H1 (cell line): Measurements from ENCODE around the gene GSE1. TPM values are rescaled to one million over a fixed set of nuclear protein-coding genes. Genes with fewer than 3 reads are reported as not detected.
A peak's percentile ranks its signal among the peaks of the same experiment; 100 is the strongest.

ENCODE experiments used
- CTCF ChIA-PET: fragments of 300-600 bp; sonication (Branson Sonifier 250); formaldehyde crosslinking; loops from one replicate; lab custom pipeline; 2021; ENCODE audit not compliant: partially characterized antibody; lab: Charles Lee
- POLR2A ChIA-PET: fragments of 300-600 bp; sonication (Branson Sonifier 250); formaldehyde crosslinking; loops from one replicate; lab custom pipeline; 2021; ENCODE audit warnings: inconsistent platforms; ENCODE audit not compliant: partially characterized antibody; lab: Charles Lee
- DNase-seq, 2 experiments: peaks; one replicate each; pipeline versions ENCODE4 v3.0.0 to v3.0.0-alpha.2; 2010 to 2022; ENCODE audit warnings: low spot score in 2 of 2, low read depth in 1 of 2, mixed read lengths in 1 of 2
- FAIRE-seq: peaks from 2 replicates; lab custom pipeline; 2011; peaks lifted over from hg19 to GRCh38; lab: Jason Lieb, UNC
- H2AFZ ChIP-seq: 2 replicates; pipeline ENCODE4 v1.8.1; 2012; ENCODE audit warnings: low read length, inconsistent platforms
- H2AK5ac ChIP-seq: 2 replicates; pipeline ENCODE4 v1.6.1; 2013; ENCODE audit warnings: low read depth, low read length
- H2BK120ac ChIP-seq: replicated peaks from 2 replicates; pipeline ENCODE3; 2013; ENCODE audit warnings: low read depth, low read length, inconsistent platforms
- H2BK12ac ChIP-seq: 2 replicates; pipeline ENCODE4 v1.6.1; 2013; ENCODE audit warnings: low read depth, low read length
- H2BK15ac ChIP-seq: 2 replicates; pipeline ENCODE4 v1.6.1; 2013; ENCODE audit warnings: low read length
- H2BK20ac ChIP-seq: 2 replicates; pipeline ENCODE4 v1.6.1; 2013; ENCODE audit warnings: low read length
- H2BK5ac ChIP-seq: 2 replicates; pipeline ENCODE4 v1.6.1; 2013; ENCODE audit warnings: low read depth, low read length
- H3K14ac ChIP-seq: 2 replicates; pipeline ENCODE4 v1.6.1; 2013; ENCODE audit warnings: inconsistent platforms; ENCODE audit not compliant: insufficient read length
- H3K18ac ChIP-seq: 2 replicates; pipeline ENCODE4 v1.6.1; 2013; ENCODE audit warnings: low read length; ENCODE audit errors: extremely low read depth
- H3K23ac ChIP-seq: 2 replicates; pipeline ENCODE4 v1.6.1; 2013; ENCODE audit warnings: inconsistent platforms; ENCODE audit not compliant: insufficient read length
- H3K23me2 ChIP-seq: 2 replicates; pipeline ENCODE4 v1.6.1; 2013; ENCODE audit warnings: low read depth, low read length
- H3K27ac ChIP-seq: 2 replicates; pipeline ENCODE4 v1.6.1; 2011; ENCODE audit warnings: low read depth, low read length, inconsistent platforms
- H3K27me3 ChIP-seq, 4 experiments: replicated peaks in 1 of 4; 1 replicate in 1 of 4; 2 replicates in 3 of 4; pipeline versions ENCODE4 v1.6.1 to v1.8.1; 2011 to 2013; ENCODE audit warnings: low read length in 3 of 4, mild to moderate bottlenecking in 3 of 4, inconsistent platforms in 2 of 4, mixed read lengths in 2 of 4, moderate library complexity in 1 of 4; ENCODE audit not compliant: control insufficient read depth in 3 of 4, insufficient read depth in 3 of 4; ENCODE audit errors: extremely low read depth in 1 of 4
- H3K36me3 ChIP-seq, 4 experiments: 2 replicates each; pipeline versions ENCODE4 v1.6.1 to v1.8.1; 2011 to 2013; ENCODE audit warnings: mild to moderate bottlenecking in 4 of 4, low read length in 3 of 4, moderate library complexity in 2 of 4, control low read depth in 1 of 4, inconsistent platforms in 1 of 4; ENCODE audit not compliant: insufficient read depth in 4 of 4, control insufficient read depth in 2 of 4
- H3K4ac ChIP-seq: replicated peaks from 2 replicates; pipeline ENCODE3; 2013; ENCODE audit warnings: low read length, low read depth, mixed read lengths, inconsistent platforms; ENCODE audit not compliant: insufficient read length
- H3K4me1 ChIP-seq, 4 experiments: replicated peaks in 1 of 4; 1 replicate in 1 of 4; 2 replicates in 3 of 4; pipeline versions ENCODE4 v1.6.1 to v1.8.1; 2011 to 2013; ENCODE audit warnings: low read length in 3 of 4, inconsistent platforms in 2 of 4, mixed read lengths in 1 of 4; ENCODE audit not compliant: insufficient read depth in 4 of 4, control insufficient read depth in 3 of 4
- H3K4me2 ChIP-seq, 2 experiments: 2 replicates each; pipeline versions ENCODE4 v1.6.1 to v1.8.1; 2011 to 2013; ENCODE audit warnings: low read depth in 2 of 2, low read length in 2 of 2, control low read depth in 1 of 2, inconsistent platforms in 1 of 2, mild to moderate bottlenecking in 1 of 2; ENCODE audit not compliant: insufficient read depth in 1 of 2
- H3K4me3 ChIP-seq, 4 experiments: fragments of 200-600, 300-600 bp in 1 of 4; sonication (generic), shearing (Covaris generic), sonication (Bioruptor Twin) in 1 of 4; 2 replicates each; pipeline versions ENCODE4 v1.5.1 to v1.8.1; 2011 to 2016; ENCODE audit warnings: low read length in 4 of 4, low read depth in 3 of 4, control low read depth in 2 of 4, inconsistent platforms in 2 of 4, mild to moderate bottlenecking in 2 of 4, mixed read lengths in 1 of 4, moderate library complexity in 1 of 4; ENCODE audit not compliant: insufficient read depth in 2 of 4; ENCODE audit errors: extremely low read depth in 1 of 4
- H3K56ac ChIP-seq: replicated peaks from 2 replicates; pipeline ENCODE3; 2013; ENCODE audit warnings: low read depth, mild to moderate bottlenecking, mixed read lengths, low read length, inconsistent platforms; ENCODE audit not compliant: insufficient read length
- H3K79me1 ChIP-seq: 2 replicates; pipeline ENCODE4 v1.6.1; 2013; ENCODE audit warnings: low read depth, low read length, control low read depth
- H3K79me2 ChIP-seq, 2 experiments: 2 replicates each; pipeline versions ENCODE4 v1.6.1 to v1.8.1; 2012 to 2013; ENCODE audit warnings: low read length in 2 of 2, mild to moderate bottlenecking in 2 of 2, inconsistent platforms in 1 of 2; ENCODE audit not compliant: insufficient read depth in 2 of 2, control insufficient read depth in 1 of 2
- H3K9ac ChIP-seq, 4 experiments: replicated peaks in 1 of 4; 1 replicate in 1 of 4; 2 replicates in 3 of 4; pipeline versions ENCODE4 v1.6.1 to v1.8.1; 2011 to 2013; ENCODE audit warnings: low read depth in 3 of 4, low read length in 3 of 4, control low read depth in 2 of 4, mild to moderate bottlenecking in 2 of 4, moderate library complexity in 2 of 4, inconsistent platforms in 1 of 4; ENCODE audit errors: extremely low read depth in 1 of 4
- H3K9me3 ChIP-seq, 2 experiments: 2 replicates each; pipeline versions ENCODE4 v1.6.1 to v1.8.1; 2012 to 2013; ENCODE audit warnings: mild to moderate bottlenecking in 2 of 2, moderate library complexity in 2 of 2, control low read depth in 1 of 2, inconsistent platforms in 1 of 2, low read depth in 1 of 2, low read length in 1 of 2, mixed read lengths in 1 of 2; ENCODE audit not compliant: insufficient read depth in 2 of 2
- H4K20me1 ChIP-seq, 2 experiments: replicated peaks in 1 of 2; 2 replicates each; pipeline versions ENCODE3 to v1.8.1; 2011 to 2013; ENCODE audit warnings: inconsistent platforms in 2 of 2, low read length in 2 of 2, mild to moderate bottlenecking in 1 of 2; ENCODE audit not compliant: insufficient read depth in 2 of 2, control insufficient read depth in 1 of 2
- H4K5ac ChIP-seq: 2 replicates; pipeline ENCODE4 v1.6.1; 2013; ENCODE audit warnings: low read length, low read depth, mixed read lengths, inconsistent platforms; ENCODE audit not compliant: insufficient read length
- H4K8ac ChIP-seq: 2 replicates; pipeline ENCODE4 v1.8.0; 2013; ENCODE audit warnings: mild to moderate bottlenecking, moderate library complexity, low read length, inconsistent platforms; ENCODE audit not compliant: insufficient read depth; ENCODE audit errors: extremely low read depth
- H4K91ac ChIP-seq: replicated peaks from 2 replicates; pipeline ENCODE3; 2013; ENCODE audit warnings: low read length, mixed read lengths, inconsistent platforms; ENCODE audit not compliant: insufficient read length
- CREB1 ChIP-seq: IDR thresholded peaks from 2 replicates; pipeline ENCODE4 v1.6.1; 2012; ENCODE audit warnings: inconsistent platforms
- GABPA ChIP-seq: IDR thresholded peaks from 2 replicates; pipeline ENCODE4 v1.6.1; 2011; ENCODE audit warnings: mild to moderate bottlenecking, low read length, moderate library complexity, borderline replicate concordance; ENCODE audit not compliant: insufficient read depth
- GTF2F1 ChIP-seq: IDR thresholded peaks from 2 replicates; pipeline ENCODE4 v1.6.1; 2012; ENCODE audit warnings: low read depth, low read length, improper control_type of control experiment, borderline replicate concordance
- HDAC6 ChIP-seq: IDR thresholded peaks from one replicate; pipeline ENCODE4 v1.7.1; 2012; ENCODE audit warnings: low read depth, mild to moderate bottlenecking, inconsistent platforms, low read length, moderate library complexity
- KDM4A ChIP-seq: IDR thresholded peaks from one replicate; pipeline ENCODE4 v1.7.1; 2012; ENCODE audit warnings: low read depth, mild to moderate bottlenecking, moderate library complexity, low read length, inconsistent platforms; ENCODE audit not compliant: severe bottlenecking
- MAFK ChIP-seq: IDR thresholded peaks from 2 replicates; pipeline ENCODE4 v1.6.1; 2012; ENCODE audit warnings: low read depth, mild to moderate bottlenecking, improper control_type of control experiment, low read length
- PHF8 ChIP-seq: fragments of 200-600 bp; sonication (generic); conservative IDR thresholded peaks from 2 replicates; pipeline ENCODE4 v1.7.1; 2012; ENCODE audit warnings: low read depth, mild to moderate bottlenecking, inconsistent platforms, low read length, moderate library complexity
- POLR2AphosphoS5 ChIP-seq: IDR thresholded peaks from 2 replicates; pipeline ENCODE4 v1.6.1; 2011; ENCODE audit warnings: low read depth, low read length
- RAD21 ChIP-seq, 2 experiments: IDR thresholded peaks in 1 of 2; conservative IDR thresholded peaks in 1 of 2; 2 replicates each; pipeline ENCODE4 v1.6.1; 2011; ENCODE audit warnings: low read depth in 2 of 2, low read length in 2 of 2, improper control_type of control experiment in 1 of 2, inconsistent platforms in 1 of 2, mild to moderate bottlenecking in 1 of 2, moderate library complexity in 1 of 2
- WGBS, 2 experiments: shearing (Covaris generic) in 1 of 2; methylation state at CpG; one replicate each; pipeline versions ENCODE4 v1.1.6 to v1.1.7; 2013 to 2015; ENCODE audit warnings: low lambda C conversion rate in 2 of 2, mixed read lengths in 2 of 2, inconsistent platforms in 1 of 2, low coverage in 1 of 2, missing lambda C conversion rate in 1 of 2; ENCODE audit not compliant: insufficient replicate concordance in 2 of 2, insufficient coverage in 1 of 2, insufficient read length in 1 of 2; ENCODE audit errors: extremely low coverage in 1 of 2, missing lambda C conversion rate in 1 of 2; 5-methylcytosine and 5-hydroxymethylcytosine counted together
- polyA plus RNA-seq, 7 experiments: library from polyadenylated mRNA; depleted of rRNA in 3 of 7; stranded (reverse) in 5 of 7; unstranded in 2 of 7; fragments of >200 nt in 5 of 7; fragments of 200-250 nt in 2 of 7; gene quantifications; 1 replicate in 5 of 7; 2 replicates in 1 of 7; 4 replicates in 1 of 7; pipeline versions ENCODE4 v1.2.1 to v1.2.3, GENCODE V29; 2011 to 2013; ENCODE audit warnings: missing spikeins in 2 of 7, mixed read lengths in 2 of 7
- total RNA-seq: library from RNA; stranded (reverse); fragmentation: NEBNext Ultra II Directional; extraction: Animal tissue kit (Norgen Biotek cat#: 25700); gene quantifications from 2 replicates; pipeline ENCODE4 v1.2.1, GENCODE V29; 2021
- TF ChIP-seq, protein P1 (sequence below): IDR thresholded peaks from 2 replicates; pipeline ENCODE4 v1.6.1; 2012; ENCODE audit warnings: low read length, inconsistent platforms

The GSE1 gene
- total and polyA plus RNA-seq, 2 of the 8 experiments (the other 6 are each of a cell fraction or from before 2014, with no cell fraction given), result 26.0 to 65.6 TPM

DNA sequence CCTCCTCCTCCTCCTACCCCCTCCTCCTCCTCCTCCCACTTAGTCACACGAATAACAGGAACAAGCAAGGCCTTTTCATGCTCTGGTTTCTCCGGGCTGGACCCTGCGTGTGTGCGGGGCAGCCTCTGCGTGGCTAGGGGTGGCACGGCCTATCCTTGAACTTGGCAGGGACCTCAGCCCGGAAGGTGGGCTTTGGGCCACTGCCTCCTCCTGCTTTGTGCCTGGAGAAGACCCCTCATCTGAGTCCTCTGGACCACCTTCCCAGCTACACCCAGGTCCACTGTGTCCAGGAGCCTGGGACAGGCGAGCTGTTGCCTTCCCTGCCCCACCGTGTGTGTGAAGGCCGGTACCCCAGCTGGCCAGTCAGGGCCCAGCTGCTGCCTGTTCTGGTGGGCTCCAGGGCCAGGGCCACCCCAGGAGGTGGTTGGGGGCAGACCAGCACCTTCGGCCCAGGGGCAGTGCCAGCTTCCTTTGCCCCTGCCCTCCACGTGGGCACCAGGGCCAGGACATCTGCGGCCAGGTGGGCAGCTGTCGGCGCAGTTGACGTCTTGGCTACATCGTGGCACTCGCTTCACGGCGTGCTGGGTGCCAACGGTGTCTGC is 40.3 kb downstream of the GSE1 start:
- H2BK20ac ChIP-seq, result no peak overlapping the region
- no peak overlapping the region for H3K56ac ChIP-seq
- H2AFZ ChIP-seq, result no peak overlapping the region
- FAIRE-seq (no peak), DNase-seq (no peak)
- peaks cover 0 to 9% of the 10 kb centered on the region in 2 experiments; a peak in 1 of 4 replicates for H3K79me2 ChIP-seq
- peaks cover 0 to 5% (median 0%) of the 10 kb centered on the region in 4 experiments; a peak in 2 of 7 replicates for H3K4me1 ChIP-seq
- no peak overlapping the region for H3K4me3 ChIP-seq
- CTCF ChIA-PET, result interaction anchor here (16.9 kb wide), 1 partner anchor 25 kb away, joined by 248 read pairs; no protein-coding TSS in a partner anchor
- no peak overlapping the region for H3K23ac ChIP-seq
- no peak overlapping the region for H4K8ac ChIP-seq
- no peak overlapping the region for H2BK12ac ChIP-seq
- peaks cover 29 to 30% of the 10 kb centered on the region in 2 experiments for H4K20me1 ChIP-seq
- no peaks in the 10 kb centered on the region for H3K23me2 ChIP-seq
- H3K4ac ChIP-seq, result peak overlapping the region; percentile 22
- no peak overlapping the region for H2BK15ac ChIP-seq
- no peak overlapping the region for H3K4me2 ChIP-seq
- H3K14ac ChIP-seq, result no peak overlapping the region
- no peak overlapping the region for H3K27ac ChIP-seq
- WGBS, 2 experiments, result 98% methylated on average over 18 of the region's 21 CpGs; no CpG with 5 or more reads in 1 of the 2 experiments
- H3K79me1 ChIP-seq, result peaks cover 12% of the 10 kb centered on the region; the same call in 1 of the 2 replicates
- no peak overlapping the region; the same call in 1 of the 2 replicates for H3K18ac ChIP-seq
- POLR2A ChIA-PET, result interaction anchor here (1.1 kb wide), 1 partner anchor 16 kb away, joined by 3 read pairs; no protein-coding TSS in a partner anchor
- no peaks in the 10 kb centered on the region for H3K27me3 ChIP-seq
- peaks cover 0 to 12% of the 10 kb centered on the region in 2 experiments; a peak in 1 of 4 replicates for H3K9me3 ChIP-seq
- H2BK120ac ChIP-seq, result no peak overlapping the region
- no peak overlapping the region for H4K91ac ChIP-seq
- peaks cover 13 to 59% (median 38%) of the 10 kb centered on the region in 4 experiments for H3K36me3 ChIP-seq
- H2AK5ac ChIP-seq, result 0 out of 2 replicates have a peak overlapping the region, but pooled peaks have one; percentile 24
- H3K9ac ChIP-seq, result no peak overlapping the region
- no peak overlapping the region for H2BK5ac ChIP-seq
- no peak overlapping the region for H4K5ac ChIP-seq
- no peak for TF ChIP-seq RAD21 (IDR thresholded peaks at IDR 0.05 in 1 of 2, conservative IDR thresholded peaks at IDR 0.05 in 1 of 2; ENCODE audit: low read depth in 2 of 2, low read length in 2 of 2)
- no peak for TF ChIP-seq HDAC6
- no peak for TF ChIP-seq CREB1
- TF ChIP-seq, protein P1, sequence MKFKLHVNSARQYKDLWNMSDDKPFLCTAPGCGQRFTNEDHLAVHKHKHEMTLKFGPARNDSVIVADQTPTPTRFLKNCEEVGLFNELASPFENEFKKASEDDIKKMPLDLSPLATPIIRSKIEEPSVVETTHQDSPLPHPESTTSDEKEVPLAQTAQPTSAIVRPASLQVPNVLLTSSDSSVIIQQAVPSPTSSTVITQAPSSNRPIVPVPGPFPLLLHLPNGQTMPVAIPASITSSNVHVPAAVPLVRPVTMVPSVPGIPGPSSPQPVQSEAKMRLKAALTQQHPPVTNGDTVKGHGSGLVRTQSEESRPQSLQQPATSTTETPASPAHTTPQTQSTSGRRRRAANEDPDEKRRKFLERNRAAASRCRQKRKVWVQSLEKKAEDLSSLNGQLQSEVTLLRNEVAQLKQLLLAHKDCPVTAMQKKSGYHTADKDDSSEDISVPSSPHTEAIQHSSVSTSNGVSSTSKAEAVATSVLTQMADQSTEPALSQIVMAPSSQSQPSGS, result no peak
- TF ChIP-seq GTF2F1, result no peak
- TF ChIP-seq GABPA, result no peak
- TF ChIP-seq MAFK, result no peak
- TF ChIP-seq POLR2AphosphoS5, result no peak; the same call in 1 of the 2 replicates
- no peak for TF ChIP-seq PHF8
- no peak for TF ChIP-seq KDM4A
